ENCODE data around the gene MAD1L1.

GRCh38 chr7:2019461-2019710, 213.4 kb downstream of the MAD1L1 start:
- no peak for TF ChIP-seq CTCF (IDR thresholded peaks at IDR 0.05; ENCODE audit: low read depth, low read length, poor library complexity, severe bottlenecking)
- TF ChIP-seq EZH2phosphoT487 (IDR thresholded peaks at IDR 0.05; ENCODE audit: borderline replicate concordance, low read length), result no peak
